Activated CD4-positive, alpha-beta T cell treated with anti-CD3 and anti-CD28 coated beads, Interleukin-2, amount 50 U/mL, for 1 hour (primary cell): ENCODE measurements around the gene MPV17L2.
"Not testable (repeated sequence)": the region's sequence is repeated elsewhere in the genome, so short reads cannot be mapped to it uniquely, and the experiment has no call there.

Experiments
- DNase-seq: peaks from one replicate; pipeline ENCODE4 v3.0.0-alpha.2; 2020

MPV17L2 gene

GRCh38 chr19:18192673-18193387, at the start of gene MPV17L2:
TSS of gene MPV17L2 (plus strand) at chr19:18193218. CDS start at chr19:18193282, 64 bp downstream.
- DNase-seq, result peak; percentile 97

GRCh38 chr19:18143902-18144301, 49.1 kb upstream of the MPV17L2 start:
- no peak for DNase-seq

DNA sequence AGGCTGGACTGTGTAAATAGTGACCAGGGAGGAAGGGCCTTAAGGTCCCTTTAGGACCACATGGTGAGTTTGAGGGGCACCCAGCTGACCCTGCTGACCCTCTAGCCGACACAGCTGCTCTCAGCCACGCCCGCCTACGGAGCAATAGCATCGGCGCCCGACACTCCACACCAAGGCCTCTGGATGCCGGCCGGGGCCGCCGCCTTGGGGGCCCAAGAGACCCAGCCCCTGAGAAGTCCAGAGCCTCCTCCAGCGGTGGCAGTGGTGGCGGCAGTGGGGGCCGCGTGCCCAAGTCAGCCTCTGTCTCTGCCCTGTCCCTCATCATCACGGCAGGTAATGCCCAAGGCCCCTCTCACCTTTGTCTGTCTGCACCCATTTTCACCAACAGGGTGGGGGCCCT, 48.7 kb upstream of the MPV17L2 start:
- DNase-seq, result no peak

GRCh38 chr19:18144906-18145305, 48.1 kb upstream of the MPV17L2 start:
- no peak for DNase-seq

DNA sequence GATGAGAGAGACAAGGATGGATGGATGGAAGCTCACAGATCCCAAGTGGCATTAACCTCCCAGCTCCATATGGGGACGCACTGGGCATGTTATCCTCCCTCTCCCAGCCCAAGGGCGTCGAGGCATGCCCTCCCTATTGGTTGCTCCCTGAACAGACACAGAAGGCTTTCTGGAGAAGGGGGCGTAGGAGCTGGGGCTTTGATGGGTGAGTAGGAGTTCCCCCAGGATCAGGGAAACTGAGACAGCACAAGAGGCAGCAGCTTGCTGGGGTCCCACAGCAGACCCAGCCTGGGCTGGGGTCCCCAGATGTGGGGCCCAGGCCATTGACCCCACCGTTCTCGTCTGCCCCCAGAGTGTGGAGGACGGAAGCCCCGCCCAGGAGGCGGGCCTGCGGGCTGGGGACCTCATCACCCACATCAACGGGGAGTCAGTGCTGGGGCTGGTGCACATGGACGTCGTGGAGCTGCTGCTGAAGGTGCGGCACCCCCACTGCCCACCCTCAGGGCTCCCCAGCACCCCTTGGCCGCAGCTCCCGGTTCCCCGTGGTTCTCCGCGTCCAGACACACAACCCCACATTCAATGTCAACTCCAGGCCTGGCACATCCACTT, 47.5 kb upstream of the MPV17L2 start:
- DNase-seq, result no peak

DNA sequence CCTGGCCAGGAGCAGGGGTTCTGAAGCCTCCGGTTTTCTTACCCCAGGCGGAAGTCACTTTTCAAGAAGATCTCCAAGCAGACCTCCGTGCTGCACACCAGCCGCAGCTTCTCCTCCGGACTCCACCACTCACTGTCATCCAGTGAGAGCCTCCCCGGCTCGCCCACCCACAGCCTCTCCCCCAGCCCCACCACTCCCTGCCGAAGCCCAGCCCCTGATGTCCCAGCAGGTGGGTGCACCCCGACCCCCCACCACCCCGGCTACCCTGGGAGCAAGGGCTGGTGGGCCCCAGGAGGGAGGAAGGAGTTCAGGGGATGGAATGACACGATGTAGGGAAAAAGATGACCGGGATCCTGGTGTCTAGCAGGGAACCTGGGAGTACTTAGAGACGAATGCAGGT, 45.6 kb upstream of the MPV17L2 start:
- no peak for DNase-seq

GRCh38 chr19:18149596-18149975, 43.4 kb upstream of the MPV17L2 start:
- no peak for DNase-seq

GRCh38 chr19:18150776-18151624, 42.0 kb upstream of the MPV17L2 start:
- DNase-seq, result no peak

DNA sequence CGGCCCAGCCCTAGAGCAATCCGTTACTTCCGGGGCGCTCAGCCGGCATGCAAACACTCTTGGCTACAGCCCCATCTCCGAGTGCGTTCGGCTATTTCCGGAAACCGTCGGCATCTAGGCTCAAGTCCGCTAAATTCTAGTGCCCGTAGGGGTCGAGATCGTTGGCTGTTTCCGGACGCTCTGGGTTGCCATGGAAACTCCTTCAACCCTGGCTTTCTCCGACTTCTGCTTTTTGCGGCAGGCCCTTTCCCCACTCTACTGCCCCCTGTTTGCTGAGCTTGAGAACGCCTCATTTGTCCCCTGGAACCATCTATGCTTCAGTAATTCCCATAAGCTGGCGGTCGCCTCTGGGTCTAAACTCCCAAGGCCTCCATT, 40.6 kb upstream of the MPV17L2 start:
- peak; percentile 98 for DNase-seq

- peak; percentile 100 for DNase-seq
These were observed 40.0 kb upstream of the MPV17L2 start, which contains the start of gene PIK3R2 for GRCh38 chr19:18152817-18153555. TSS of gene PIK3R2 (plus strand) at chr19:18153163. CDS start at chr19:18155880, 2,717 bp downstream.

DNA sequence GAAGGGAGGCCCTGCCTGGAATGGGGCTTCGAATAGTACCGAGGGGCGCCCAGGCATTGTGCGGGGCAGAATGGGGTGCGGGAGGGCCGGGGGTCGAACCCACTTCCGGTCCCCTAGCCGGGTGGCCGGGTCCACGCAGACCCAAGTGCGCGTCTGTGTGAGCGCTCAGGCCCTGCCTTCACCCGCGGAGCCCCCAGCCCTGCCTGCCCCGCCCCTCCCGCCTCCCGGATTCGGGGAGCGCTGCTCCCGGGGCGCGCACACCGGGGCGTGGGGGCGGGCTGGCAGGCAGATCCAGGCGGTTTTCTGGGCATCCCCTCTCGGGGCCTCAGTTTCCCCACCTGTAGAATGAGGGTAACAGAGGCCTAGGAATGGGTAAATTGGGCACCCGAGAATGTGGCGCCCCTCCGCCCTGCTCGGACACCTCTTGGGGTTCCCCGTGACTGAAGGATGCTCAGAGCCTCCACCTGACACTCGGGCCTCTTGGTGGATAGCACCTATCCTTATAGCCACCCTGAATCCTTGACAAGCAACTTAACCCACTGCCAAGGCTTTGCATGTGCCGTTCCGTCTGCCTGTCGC, 39.4 kb upstream of the MPV17L2 start:
- peak; percentile 21 for DNase-seq

DNA sequence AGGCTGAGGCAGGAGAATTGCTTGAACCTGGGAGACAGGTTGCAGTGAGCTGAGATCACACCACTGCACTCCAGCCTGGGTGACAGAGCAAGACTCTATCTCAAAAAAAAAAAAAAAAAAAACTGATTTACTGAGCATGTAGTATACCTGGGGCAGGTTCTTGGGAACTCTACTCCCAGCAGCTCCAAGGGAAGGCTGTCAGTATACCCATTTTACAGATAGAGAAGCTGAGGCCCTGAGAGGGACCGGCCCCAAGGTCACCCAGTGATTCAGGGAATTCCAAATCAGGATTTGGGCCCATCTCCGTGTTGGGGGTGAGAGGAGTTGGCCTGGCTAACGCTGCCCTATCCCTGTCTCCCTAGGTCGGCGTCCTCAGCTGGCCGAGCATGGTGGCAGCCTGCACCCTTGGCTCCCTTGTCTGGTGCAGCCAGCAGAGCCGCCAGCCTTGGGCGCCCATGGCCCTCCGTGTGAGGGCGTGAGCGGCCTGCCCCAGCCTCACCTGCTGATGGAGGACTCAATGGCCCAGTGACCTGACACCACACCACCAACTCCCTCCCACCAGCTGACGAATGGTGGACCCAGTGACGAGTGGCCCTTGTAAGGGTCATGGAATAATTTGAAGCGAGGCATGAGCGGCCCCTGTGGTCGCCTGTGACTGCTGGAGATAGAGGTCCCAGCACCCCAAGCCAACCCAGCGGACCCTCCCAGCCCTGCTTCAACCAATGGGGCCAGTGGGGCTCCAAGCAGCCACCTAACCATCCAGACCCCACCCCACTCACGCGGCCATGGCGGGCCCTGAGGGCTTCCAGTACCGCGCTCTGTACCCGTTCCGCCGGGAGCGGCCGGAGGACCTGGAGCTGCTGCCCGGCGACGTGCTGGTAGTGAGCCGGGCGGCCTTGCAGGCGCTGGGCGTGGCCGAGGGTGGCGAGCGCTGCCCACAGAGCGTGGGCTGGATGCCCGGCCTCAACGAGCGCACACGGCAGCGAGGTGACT, 37.6 kb upstream of the MPV17L2 start:
- no peak for DNase-seq

DNA sequence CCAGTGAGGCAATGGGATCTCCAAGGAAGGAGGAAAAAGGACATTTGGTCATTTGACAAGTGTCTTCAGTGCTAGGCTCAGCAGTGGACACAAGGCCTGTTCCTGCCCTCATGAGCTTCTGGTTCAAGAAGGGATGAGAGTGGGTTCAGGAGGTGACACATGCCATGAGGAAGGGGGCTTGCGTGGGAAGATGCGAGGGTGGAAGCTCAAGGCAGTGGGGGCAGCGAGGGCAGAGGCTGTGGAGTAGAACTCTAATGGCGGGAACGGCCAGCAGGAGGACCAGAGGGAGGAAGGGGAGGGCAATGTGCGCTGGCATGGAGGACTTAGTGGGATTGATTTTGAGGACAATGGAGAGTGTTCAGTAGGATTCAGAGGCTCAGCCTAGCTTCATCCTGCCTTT, 36.8 kb upstream of the MPV17L2 start:
- no peak for DNase-seq

DNA sequence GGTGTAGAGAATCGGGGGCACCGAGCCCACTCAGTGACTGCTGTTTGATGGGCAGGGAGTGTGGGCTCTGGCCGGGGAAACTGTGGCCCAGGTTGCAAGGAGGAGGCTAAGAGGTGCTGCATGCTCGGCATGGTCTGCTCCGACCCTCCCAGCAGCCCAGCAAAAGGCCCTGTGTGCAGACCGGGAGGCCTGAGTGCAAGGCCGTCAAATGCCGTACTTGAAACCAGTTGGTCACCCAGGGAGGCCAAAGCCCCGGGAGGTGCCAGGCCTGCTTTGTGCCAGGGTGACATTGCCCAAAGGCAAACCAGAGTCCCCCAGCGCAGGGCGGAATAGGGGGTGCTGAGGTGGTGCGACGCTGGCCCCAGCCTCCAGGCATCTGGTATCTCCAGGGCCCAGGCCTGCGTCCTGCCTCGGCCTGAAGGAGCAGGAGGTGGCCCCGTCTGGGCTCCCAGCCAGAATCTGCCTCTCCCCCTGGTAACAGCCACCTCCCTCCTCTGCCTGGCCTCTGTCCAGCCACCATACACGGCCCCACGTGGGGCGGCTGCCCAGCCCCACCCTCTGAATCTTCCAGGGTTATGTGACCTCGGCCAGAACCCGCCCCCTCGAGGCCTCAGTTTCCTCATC, 36.1 kb upstream of the MPV17L2 start:
- DNase-seq, result no peak

DNA sequence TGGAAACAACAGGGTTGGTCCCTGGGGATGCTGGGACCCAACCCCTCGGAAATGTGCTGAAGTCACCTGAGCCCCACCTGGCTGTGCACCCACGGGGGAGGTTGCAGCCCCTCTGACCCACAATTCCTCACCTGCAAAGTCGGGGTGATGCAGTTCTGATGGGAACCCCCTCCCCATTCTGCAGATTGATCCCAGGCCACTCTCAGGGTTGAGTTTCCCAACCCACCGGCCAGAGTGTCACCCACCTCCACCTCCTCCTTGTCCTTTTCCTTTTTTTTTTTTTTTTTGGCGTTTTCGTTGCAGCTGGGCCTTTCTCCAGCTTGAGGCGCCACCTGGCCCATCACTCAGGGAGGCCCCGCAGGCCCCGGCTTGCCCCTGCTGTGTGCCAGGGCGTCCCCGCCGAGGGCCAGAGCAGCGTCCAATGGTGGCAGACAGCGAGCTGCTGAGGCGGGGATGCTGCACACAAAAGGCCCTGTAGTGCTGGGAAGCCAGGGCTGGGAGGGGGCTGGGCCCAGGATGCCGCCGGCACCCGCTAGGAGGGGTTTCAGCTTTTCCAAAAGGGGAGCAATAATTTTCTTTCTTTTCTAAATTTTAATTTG, 35.5 kb upstream of the MPV17L2 start:
- no peak for DNase-seq

- no peak for DNase-seq
These were observed 34.6 kb upstream of the MPV17L2 start for GRCh38 chr19:18158467-18158866.

DNA sequence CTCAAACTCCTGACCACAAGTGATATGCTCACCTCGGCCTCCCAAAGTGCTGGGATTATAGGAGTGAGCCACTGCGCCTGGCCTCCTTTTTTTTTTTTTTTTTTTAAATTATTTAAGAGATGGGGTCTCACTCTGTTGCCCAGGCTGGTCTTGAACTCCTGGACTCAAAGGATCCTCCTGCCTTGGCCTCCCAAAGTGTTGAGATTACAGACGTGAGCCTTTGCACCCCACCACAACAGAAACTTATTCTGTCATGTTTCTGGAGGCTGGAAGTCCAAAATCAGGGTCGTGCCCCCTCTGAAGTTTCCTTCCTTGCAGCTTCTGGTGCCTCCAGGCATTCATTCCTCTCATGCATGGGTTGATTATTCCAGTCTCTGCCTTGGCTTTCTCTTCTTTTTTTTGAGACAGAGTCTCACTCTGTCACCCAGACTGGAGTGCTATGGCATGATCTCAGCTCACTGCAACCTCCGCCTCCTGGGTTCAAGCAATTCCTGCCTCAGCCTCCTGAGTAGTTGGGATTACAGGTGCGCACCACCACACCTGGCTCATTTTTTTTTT, 33.9 kb upstream of the MPV17L2 start:
- DNase-seq, result not testable (repeated sequence)

- DNase-seq, result no peak
These were observed 33.2 kb upstream of the MPV17L2 start for GRCh38 chr19:18159810-18160209.

GRCh38 chr19:18160493-18160970, 32.5 kb upstream of the MPV17L2 start:
- DNase-seq, result no peak
